Endometrium (tissue), 2 donors: Measurements from ENCODE around the gene KY.

Experiments
- FAIRE-seq: peaks from 2 replicates; lab custom pipeline; 2012; peaks lifted over from hg19 to GRCh38; lab: Jason Lieb, UNC
- donor health status: control.
- donor health status: control.

Gene KY

DNA sequence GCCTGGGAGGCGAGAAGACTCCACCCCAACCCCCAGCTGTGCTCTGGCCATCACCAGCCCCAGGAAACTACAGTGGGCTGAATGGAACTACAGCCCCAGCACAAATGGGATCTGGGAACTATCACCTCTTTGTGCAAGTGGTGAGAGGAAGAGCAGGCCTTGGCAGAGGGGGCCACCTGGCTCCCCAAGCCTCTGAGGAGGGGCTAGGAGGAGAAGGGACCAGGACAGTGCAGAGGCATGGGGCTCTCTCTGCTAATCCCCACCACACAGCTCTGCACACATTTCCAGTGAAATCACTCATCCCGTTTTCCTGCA, 31.6 kb downstream of the KY start:
- no peak for FAIRE-seq

DNA sequence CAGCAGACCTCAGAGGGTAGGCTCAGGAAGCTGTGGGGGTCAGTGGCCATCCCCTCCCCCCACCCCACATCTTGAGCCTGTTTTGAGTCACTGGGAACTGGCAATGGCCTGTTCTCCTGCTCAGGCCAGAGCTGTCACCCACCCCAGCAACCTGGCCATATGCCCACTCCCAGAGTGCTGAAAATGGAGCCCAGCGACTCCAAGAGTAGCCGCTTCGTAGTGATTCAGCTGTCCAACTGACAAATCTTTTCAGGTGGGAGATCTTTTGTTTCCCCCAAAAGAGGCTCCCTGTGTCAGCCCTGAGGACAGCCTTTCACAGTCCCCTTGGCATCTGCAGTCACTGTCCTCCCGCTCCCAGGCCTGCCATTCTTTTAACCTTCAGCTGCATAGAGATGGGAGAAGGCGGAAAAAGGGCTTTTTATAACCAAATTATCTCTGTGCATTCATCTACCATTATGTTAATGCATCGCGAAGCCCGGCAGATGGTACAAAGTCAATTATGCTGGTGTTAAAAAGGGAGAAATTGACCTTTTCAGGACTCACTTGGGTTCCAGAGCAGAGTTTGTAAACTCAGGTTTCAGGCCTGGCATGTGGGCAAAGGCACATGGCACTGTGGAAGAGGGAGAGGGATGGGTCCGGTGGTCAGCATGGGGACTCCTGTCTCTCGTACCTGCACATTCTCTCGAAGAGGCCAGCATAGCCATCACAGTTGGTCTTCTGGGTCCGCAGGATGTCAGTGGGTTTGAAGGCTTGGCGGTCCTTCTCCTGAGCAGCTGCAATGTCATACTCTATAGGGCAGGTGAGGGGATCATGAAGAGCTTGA, 32.1 kb downstream of the KY start:
- no peak for FAIRE-seq

DNA sequence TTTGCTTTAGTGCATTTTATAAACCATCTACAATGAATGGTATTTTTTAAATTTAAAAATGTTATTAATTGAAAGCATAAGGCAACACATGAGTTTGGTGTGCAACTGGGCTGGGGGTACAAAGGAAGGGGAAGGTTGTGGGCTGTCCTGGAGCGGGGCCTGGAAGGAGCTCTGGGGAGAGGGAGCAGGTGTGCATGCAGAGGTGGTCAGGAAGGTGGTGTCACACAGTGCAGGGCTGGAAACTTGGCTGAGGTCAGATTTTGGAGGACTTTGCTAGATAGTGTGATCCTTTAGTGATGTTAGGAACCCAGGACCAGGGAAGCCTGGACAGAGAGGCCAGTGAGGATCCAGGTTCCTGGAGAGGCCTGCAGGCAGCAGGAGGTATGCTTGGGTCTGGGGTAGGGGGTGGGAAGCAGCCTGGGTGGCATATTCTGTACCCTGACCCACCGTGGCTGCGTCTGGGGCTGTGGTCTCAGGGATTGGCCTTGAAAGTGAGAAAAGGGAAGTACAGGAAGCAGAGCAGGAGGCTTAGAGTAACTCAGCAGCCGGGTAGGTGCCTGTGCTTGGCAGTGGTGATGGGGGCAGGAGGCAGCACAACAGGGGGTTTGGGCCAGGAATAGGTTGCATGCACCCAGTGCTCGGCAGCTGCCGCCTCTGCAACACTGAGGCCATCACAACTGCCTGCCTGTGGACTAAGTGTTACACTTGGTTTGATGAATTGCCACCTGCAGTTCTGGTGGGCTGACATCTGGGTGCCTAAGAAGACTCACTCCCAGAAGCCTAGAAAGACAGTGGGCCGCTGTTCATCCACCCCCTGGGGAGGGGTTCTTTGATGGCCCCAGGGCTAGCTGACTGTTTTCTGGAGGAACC, 33.0 kb downstream of the KY start:
- FAIRE-seq: no peak

DNA sequence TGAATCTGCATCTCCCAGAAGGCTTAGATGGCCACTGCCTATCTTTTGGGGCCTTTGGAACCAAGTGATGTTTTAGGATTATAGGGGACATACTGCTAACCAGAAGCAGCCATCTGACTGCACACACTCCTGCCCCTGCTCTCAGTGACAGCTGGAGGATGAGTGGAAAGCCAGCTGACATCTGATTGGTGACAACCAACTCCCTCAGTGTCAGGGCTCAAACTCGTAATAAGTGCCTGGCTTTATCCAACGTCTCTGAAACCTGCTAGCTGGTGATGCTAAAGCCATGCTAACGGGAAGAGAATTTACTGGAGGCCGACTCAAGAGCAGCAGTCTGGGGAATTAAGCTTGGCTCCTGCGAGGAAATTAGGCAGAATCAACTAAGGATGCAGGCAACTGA, 35.1 kb downstream of the KY start:
- FAIRE-seq: no peak

DNA sequence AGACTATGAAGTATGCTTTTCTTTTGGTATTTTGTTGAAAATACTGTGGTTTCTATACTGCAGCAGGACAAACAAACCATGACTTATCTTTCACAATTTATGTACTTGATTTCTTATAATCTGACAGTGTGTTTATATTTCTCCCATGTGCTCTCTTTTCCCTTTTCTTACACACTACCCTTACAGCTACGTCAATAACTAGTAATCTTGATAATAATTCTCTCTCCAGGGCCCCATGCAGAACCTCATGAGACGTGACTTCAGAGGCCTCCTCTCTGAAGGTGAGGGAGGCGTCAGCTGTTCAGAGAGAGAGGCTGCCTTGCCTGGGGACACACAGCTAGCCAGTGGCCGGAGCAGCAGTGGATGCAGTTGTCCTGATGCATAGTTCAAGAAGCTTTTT, 35.9 kb downstream of the KY start:
- no peak for FAIRE-seq

DNA sequence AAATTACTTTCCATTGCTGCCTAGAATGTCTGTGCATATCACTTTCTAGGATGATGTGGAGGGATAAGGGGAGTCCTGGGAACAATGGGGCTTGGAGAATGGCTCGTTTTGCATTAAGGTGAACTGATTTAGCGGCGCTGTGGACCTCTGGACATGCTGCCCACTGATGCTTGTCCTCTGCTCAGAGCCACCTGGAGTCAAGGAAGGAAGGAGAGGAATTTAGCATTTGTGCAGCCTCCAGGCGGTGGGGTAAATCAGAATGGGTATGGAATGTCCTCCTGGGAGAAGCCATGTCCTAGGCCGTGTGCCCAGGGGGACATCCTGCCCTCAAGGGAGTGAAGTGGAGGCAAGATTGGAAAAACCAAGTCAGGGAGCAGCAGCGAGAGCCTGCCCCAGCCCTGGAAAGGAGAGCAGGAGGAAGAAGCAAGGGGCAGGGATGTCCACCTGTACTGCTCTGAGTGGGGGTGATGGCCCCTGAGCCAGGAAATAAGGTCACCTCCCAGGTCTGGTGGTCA, 37.8 kb downstream of the KY start:
- no peak for FAIRE-seq

DNA sequence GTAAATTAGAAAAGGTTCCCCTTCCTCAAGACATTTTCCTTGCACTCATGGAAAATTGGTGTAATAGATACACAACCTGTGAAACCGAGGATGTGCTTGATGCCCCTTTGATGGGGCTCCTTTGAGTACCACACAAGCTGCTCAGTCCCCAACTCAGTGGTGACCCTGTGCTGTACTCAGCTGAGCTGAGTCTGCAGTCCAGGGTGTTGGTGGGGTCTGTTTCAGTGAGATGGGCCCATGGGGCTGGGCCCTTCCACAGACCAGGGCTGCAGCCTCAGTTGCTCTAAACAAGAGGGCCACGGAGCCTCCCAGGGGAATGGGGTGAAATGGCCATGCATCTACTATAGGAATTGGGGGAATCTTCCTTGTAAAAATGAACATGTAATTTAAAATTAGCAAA, 39.3 kb downstream of the KY start:
- FAIRE-seq: no peak

DNA sequence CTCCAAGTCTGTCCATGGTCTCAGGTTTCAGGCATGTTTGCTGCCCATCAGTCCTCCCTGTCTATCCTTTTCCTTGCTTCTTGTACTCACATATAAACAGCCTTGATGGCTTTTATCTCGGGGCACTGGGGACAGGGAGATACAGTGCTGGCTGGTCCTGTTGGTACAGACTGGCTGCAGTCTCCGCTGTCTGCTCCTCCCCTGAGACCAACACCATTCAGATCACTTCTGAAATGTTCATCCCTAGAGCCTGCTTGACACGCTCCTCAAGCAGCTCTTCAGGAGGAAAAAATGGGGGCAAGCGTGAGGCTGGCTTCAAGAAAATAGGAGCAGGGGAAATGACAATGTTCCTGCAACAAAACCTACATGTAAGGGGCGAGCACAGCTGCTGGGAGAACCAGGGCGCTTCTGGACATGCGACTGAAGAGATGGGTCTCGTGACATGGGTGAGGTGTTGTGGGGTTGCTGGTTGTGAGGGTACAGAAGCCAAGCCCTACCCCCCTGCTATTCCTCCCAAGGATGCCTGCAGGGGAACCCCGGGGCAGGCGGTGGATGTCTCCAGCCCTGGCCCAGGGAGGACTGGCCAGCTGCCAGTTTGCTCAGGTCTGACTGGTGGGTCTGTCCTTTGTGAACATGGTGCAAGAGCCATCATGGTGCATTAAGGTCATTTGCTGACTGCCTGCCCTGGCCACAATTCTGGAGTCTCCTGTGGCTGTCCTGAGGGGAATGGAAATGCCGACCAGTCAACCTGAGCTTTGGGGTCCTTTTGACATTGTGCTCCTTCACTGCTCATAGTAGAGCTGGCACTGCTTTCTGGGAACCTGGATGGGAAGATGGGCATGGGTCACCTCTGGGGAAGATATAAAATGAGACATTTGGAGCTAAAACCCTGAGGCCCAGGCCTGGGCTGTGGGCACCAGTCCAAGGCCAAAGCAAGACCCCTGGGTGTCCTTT, 40.1 kb downstream of the KY start:
- FAIRE-seq: no peak

DNA sequence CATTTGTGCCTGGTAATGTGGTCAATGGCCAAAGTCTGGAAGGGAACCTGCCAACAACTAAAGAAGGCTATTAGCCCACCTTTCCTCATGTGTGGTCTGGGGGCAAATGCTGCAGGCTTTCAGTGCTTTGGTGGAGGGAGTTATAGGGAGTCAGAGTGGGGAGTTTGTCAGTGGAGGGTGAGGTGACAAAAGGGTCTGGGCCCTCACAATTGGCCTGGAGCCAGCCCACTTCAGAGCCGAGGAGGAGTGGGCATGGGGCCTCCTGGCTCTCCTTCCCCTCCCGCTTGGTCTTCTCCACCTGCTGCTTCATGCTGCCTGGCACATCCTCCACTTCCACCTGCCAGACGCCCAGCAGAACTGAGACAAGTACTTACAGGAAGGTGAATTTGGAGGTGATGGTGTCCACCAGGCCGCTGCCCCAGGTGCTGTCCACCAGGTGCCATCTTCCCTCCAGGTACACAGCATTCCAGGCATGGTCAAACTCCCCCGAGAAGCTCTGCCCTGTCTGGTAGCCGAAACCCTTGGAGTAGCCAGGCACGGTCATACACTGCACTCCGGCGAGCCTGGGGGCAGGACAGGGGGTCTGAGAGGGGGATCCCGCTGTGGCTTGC, 40.9 kb downstream of the KY start:
- FAIRE-seq: no peak

DNA sequence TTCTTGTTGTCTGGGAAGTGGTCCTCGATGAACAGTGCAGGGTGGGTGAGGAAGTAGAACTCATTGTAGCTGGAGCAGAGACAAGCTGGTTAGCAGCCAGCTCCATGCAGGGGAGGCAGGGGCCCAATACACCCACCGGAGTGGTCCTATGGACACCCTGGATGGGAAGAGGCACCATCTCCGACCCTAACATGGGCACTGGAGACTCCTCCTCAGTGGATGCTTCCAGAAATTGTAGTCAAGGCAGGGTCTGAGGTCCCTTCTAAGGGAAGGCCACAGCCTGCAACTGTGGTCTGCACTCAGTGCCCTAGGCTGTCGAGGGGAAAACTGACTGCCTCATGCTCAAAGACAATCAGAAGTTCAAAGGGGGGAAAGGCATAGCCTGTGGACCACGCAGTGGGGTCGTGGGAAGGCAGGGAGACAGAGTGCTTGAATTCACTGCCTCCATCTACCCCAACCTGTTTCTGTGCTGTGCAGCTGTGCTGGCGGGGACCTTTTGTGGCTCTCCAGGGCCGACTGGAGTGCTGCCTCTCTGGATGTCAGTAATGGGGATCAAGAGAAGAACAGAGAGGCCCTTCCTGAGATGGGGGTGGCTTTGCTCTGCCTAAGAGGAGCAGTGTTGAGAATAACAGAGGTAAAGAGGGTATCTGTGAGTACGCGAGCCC, 41.9 kb downstream of the KY start:
- no peak for FAIRE-seq

DNA sequence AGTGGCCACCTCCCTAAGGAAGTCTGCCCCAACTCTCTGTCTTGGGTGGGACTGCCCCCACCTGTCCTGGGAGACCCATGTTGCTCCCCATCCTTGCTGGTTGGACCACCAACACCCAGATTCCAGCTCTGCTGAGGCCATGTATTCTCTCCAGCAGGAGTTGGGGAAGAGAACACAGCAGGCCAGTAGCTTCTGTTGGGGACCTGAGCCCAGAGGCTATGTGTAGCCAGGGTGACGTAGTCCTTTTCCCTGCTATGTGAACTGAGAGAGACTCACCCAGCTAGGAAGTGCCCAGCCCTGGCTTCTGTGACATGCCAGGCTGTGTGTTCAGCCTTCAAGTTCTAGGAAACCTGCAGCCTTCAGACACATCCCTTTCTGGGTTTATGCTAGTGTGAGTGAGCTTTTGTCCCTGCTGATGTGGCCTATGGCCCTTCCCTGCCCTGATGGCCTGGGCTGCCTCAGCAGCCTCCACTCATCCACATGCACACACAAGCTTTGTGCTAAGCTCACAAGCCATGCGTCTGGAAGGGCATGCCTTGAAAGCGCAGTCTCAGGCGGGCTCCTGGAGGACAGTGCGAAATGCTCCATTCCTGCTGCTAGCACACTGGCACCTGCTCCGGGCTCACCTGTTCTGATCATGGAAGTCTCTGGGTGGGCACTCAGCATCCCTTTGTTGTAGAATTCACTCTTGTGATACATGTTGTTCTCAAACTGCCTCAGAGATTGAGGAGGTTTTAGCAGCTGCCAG, 42.6 kb downstream of the KY start:
- FAIRE-seq: no peak

DNA sequence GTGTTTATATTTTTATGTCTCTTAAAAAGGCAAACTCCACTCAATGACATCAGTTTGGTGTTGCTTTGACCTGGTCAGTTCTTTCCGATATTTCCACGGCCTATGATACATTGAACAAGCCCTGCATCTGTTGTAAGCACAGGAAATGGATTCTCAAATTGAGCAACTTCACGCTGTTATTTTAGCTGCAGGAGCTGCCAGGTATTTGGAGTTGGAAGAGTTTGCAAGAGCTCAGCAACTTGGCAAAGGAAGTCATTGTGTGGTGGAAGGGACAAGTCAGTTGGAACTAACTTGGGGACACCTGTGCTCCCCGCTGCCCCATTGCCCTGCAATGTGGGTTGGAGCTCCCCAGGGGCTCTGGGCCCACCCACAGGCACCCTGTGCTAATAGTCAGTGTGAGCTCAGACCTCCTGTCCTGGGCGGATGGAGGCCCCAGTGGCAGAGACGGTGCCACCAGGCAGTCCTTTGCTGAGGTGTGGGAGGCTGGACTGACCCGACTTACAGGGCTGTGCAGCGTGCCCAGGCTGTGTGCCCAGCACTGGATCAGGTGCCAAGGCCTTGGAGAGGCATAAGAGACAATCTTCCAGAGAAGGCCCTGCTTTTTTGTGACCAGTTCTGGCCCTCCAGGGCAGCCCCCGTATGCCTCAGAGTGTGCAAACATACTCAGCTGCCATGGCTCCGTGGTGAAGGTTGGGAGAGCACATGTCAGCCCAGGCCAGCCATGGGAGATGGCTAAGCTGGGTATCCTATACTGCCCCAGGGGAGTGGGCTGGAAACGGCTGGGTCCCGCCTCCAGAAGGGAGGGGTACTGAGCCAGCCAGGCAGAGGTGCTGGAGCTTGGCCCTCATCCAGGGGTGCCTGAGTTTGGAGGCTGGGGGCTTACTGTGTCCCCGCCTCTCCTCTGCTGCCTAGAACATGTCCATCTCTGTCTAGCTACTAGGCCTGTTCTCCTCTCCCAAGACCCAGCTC, 43.5 kb downstream of the KY start:
- no peak for FAIRE-seq

DNA sequence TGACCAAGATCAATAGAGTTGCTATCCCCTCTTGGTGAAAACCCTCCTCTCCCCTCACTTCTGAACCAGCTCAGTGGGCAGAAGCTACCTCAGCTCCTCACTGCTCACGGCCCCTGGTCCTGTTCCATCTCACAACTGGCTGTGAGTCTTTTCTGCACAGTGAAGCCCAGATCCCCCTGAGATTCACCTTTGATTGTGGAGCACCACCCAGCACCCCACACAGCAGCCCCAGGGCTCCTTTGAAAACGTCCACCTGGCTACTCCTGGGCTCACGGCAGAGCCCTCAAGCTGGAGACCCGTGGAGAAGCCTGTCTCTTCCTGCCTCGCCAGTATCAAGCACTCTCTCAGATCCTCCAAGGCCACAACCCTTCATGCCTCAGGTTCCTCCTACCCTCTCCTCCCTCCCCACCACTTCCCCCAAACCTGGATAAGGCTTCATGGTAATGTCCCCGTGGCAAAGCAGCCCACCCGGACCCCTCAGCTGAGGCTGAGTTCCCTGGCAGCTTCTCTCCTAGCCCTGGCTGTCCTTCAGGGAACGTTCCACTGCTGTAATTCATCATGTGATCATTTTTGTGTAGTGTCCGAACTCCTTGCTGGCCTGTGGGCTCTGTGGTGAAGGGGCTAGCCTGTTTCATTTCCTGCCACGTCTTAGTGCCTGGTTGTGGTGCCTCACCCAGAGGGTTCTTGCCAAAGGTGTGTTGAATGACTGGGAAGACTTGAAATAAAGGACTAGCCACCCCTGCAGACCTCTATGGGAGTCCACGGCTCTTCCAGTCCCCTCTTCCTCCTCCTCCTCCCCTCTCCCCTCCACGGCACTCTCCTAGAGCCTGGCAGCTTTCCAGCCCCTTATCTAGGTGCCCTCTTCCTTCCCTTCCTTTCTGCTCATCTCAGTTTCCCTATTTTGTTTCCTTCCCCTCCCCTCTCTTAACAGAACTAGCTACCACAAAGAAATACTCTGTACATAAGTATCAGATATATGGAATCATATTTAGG, 44.5 kb downstream of the KY start:
- no peak for FAIRE-seq

DNA sequence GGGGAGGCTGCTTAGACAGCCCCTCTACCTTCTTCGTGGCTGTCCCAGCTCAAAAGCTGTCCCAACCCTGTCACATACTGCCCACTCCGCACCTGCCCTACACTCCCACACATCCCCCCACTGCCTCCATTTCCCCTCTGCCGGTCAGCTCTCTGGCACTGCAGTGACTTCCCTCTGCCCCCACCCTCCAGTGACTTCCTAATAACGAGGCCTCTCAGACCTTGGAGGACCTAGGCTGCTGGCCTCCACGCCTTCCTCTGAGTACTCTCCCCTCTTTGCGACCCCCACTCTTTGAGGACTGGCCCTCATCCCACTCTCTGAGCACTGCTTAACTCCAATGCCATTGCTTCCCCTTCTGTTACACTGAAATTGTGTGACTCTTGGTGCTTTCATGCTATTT, 45.3 kb downstream of the KY start:
- no peak for FAIRE-seq

DNA sequence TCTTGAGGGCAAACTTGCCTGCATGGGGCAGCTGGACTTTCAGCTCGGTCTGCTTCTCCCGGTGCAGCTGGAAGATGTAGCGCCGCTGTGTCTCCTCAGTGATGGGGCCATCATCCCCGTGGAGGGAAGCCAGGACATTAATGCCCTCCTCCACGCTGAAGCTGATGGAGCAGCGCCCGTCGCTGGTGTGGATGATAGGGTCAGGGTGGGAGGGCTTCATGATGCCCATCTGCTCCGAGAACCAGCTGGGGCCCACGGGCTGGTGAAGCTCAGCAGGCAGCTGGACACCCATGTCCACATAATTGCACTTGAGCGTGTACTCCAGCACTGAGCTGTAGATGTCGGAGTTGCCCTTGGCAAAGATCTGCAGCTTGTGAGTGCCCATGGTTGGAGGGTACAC, 46.9 kb downstream of the KY start:
- FAIRE-seq: no peak

DNA sequence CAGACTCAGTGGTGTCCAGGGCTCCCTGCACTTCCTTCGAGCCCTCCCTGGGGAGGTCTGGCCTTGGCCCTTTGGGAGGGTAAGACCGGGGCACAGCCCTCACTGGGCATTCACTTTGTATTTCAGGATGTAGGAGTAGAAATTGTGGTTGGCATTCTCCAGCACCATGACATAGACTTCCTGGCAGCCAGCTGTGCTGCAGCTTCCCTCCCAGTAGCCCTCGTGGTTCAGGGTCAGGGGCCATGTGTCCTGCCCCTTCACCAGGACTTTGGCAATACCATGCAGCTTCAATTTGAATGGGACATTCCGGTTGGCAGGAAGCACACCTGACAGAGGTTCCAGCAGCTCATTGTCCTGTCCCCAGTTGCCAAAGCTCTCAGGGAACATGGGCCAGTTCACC, 47.3 kb downstream of the KY start:
- no peak for FAIRE-seq

DNA sequence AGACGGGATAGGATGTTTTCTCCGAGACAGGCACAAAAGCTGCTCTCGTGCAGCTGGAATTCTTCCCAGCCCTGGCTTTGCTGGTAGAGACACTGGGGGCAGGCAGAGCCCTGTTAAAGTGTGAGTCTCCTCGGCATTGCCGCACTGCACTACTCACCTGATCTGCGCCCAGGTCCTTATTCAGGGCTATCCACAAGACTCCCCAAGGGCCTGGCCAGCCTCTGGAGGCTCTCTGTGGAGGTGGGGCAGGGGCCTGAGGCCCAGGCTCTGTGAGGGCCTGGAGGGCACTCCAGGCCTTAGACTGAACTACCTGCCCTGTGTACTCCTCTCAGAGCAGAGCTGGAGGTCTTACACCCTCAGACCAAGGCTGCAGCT, 48.4 kb downstream of the KY start:
- no peak for FAIRE-seq
